ENCODE data around the gene DCK. TPM values are rescaled to one million over a fixed set of nuclear protein-coding genes. Genes with fewer than 3 reads are reported as not detected.

DCK gene
- total RNA-seq, 1 experiment from 2014 or later: 8.0 TPM

DNA sequence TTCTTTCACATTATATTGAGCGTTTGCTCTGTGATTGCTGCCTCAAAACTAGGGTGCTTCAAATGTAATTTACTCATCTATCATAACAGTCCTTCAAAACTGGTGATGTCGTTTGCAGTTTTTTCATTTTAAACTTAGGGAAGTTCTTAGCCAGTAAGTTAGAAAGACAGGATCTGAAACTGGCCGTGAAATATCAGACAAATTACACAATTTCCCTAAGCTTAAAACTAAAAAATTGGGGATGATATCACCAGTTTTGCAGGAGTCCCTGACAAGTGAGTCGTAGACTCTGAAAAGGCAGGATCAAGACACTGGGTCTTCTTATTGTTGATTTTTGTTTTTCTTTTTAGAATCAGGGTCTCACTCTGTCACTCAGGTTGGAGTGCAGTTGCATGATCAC lies 46.5 kb upstream of the DCK start:
- H3K4me1 Mint-ChIP-seq (ENCODE audit: insufficient read depth, unreplicated experiment): peaks cover 6% of the 10 kb centered on the region
- BruUV-seq (replicated peaks): no TSS peak
- ChIA-PET POLR2A (interaction anchor here (0.6 to 1.0 kb wide), 2 partner anchors 52 kb away, joined by 3 to 4 read pairs; no protein-coding TSS in a partner anchor), CTCF (interaction anchor here (0.6 kb wide), 1 partner anchor 11 kb away, joined by 3 read pairs; no protein-coding TSS in a partner anchor)
- no peak overlapping the region for H3K4me3 Mint-ChIP-seq (ENCODE audit: unreplicated experiment)
- no peak overlapping the region for H3K27ac Mint-ChIP-seq (ENCODE audit: low read depth, unreplicated experiment)
- no peaks in the 10 kb centered on the region for H3K27me3 Mint-ChIP-seq (ENCODE audit: insufficient read depth, unreplicated experiment)
- DNase-seq (ENCODE audit: unreplicated experiment): no peak
- no peaks in the 10 kb centered on the region for H3K9me3 Mint-ChIP-seq (ENCODE audit: unreplicated experiment)
- intact Hi-C loops (cut with micrococcal nuclease): no loop called here
- no peaks in the 10 kb centered on the region for H3K36me3 Mint-ChIP-seq (ENCODE audit: insufficient read depth, unreplicated experiment)
- TF ChIP-seq, protein P1, sequence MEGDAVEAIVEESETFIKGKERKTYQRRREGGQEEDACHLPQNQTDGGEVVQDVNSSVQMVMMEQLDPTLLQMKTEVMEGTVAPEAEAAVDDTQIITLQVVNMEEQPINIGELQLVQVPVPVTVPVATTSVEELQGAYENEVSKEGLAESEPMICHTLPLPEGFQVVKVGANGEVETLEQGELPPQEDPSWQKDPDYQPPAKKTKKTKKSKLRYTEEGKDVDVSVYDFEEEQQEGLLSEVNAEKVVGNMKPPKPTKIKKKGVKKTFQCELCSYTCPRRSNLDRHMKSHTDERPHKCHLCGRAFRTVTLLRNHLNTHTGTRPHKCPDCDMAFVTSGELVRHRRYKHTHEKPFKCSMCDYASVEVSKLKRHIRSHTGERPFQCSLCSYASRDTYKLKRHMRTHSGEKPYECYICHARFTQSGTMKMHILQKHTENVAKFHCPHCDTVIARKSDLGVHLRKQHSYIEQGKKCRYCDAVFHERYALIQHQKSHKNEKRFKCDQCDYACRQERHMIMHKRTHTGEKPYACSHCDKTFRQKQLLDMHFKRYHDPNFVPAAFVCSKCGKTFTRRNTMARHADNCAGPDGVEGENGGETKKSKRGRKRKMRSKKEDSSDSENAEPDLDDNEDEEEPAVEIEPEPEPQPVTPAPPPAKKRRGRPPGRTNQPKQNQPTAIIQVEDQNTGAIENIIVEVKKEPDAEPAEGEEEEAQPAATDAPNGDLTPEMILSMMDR (IDR thresholded peaks at IDR 0.05; ENCODE audit: unreplicated experiment): no peak

GRCh38 chr4:70948665-70949260 lies 44.7 kb upstream of the DCK start:
- no peaks in the 10 kb centered on the region for H3K9me3 Mint-ChIP-seq (ENCODE audit: unreplicated experiment)
- no peak overlapping the region for H3K4me3 Mint-ChIP-seq (ENCODE audit: unreplicated experiment)
- ChIA-PET POLR2A (no interaction called here), CTCF (interaction anchor here (0.6 to 1.1 kb wide), 3 partner anchors 8 to 113 kb away, joined by 3 to 4 read pairs (median 3); no protein-coding TSS in a partner anchor)
- no peak for DNase-seq (ENCODE audit: unreplicated experiment)
- intact Hi-C loops (cut with micrococcal nuclease): no loop called here
- H3K4me1 Mint-ChIP-seq (ENCODE audit: insufficient read depth, unreplicated experiment): peaks cover 6% of the 10 kb centered on the region
- no peaks in the 10 kb centered on the region for H3K36me3 Mint-ChIP-seq (ENCODE audit: insufficient read depth, unreplicated experiment)
- no TSS peak for BruUV-seq (replicated peaks)
- H3K27me3 Mint-ChIP-seq (ENCODE audit: insufficient read depth, unreplicated experiment): no peaks in the 10 kb centered on the region
- H3K27ac Mint-ChIP-seq (ENCODE audit: low read depth, unreplicated experiment): no peak overlapping the region
- TF ChIP-seq, protein P1 (IDR thresholded peaks at IDR 0.05; ENCODE audit: unreplicated experiment): no peak

DNA sequence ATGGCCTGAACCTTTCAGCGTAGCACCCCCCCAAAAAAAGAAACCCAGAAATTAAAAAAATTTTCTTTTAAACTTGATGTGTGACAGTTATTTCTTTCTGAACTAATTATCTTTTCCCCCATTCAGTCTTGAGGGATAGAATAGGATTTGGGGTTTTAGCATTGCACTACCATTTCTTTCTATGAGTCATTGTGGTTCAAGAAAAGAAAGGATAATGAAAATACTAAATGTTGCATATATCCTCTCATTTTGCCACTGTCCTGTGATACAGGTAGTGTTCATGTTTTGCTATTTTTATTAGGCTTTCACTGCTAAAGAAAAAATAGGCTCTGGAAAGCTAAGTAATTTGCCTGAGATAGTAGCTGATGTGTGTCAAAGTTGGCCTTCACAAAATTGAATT lies 39.4 kb upstream of the DCK start:
- H3K4me3 Mint-ChIP-seq (ENCODE audit: unreplicated experiment): no peak overlapping the region
- CTCF ChIA-PET: interaction anchor here (0.6 kb wide), 1 partner anchor 16 kb away, joined by 4 read pairs; no protein-coding TSS in a partner anchor
- no peak for DNase-seq (ENCODE audit: unreplicated experiment)
- H3K9me3 Mint-ChIP-seq (ENCODE audit: unreplicated experiment): no peaks in the 10 kb centered on the region
- no peak overlapping the region for H3K27ac Mint-ChIP-seq (ENCODE audit: low read depth, unreplicated experiment)
- H3K36me3 Mint-ChIP-seq (ENCODE audit: insufficient read depth, unreplicated experiment): no peaks in the 10 kb centered on the region
- intact Hi-C loops (cut with micrococcal nuclease): no loop called here
- TF ChIP-seq, protein P1 (IDR thresholded peaks at IDR 0.05; ENCODE audit: unreplicated experiment): no peak
- H3K27me3 Mint-ChIP-seq (ENCODE audit: insufficient read depth, unreplicated experiment): no peaks in the 10 kb centered on the region
- no TSS peak for BruUV-seq (replicated peaks)
- no peaks in the 10 kb centered on the region for H3K4me1 Mint-ChIP-seq (ENCODE audit: insufficient read depth, unreplicated experiment)
- POLR2A ChIA-PET: no interaction called here

DNA sequence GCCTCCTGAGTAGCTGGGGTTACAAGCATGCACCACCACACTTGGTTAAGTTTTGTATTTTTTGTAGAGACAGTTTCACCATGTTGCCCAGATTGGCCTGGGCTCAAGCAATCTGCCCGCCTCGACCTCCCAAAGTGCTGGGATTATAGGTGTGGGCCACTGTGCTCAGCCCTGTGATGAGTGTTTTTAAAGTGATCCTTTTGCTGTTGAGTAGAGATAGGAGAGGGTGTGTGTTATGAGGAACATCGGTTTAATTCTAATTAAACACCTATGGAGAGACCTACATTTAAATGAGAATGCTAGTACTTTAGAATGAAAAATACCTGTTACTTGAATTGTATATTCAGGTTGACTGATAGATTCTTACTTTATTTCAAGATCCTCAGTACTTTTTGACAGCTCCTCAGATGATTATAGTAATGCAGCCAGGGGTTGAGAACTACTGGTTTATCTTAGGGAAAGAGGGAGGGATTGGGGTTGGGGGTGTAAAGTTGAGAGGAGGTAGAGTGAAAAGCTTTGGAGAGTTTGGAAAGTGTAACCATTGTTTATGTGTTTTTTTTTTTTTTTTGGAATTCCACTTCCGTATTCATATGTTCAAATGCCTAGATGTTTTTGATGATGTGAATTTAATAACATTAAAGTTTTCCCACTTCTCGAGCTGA lies 36.8 kb upstream of the DCK start:
- H3K27me3 Mint-ChIP-seq (ENCODE audit: insufficient read depth, unreplicated experiment): no peaks in the 10 kb centered on the region
- ChIA-PET POLR2A (no interaction called here), CTCF (interaction anchor here (0.6 kb wide), 1 partner anchor 54 kb away, joined by 3 read pairs; no protein-coding TSS in a partner anchor)
- DNase-seq (ENCODE audit: unreplicated experiment): no peak
- no TSS peak for BruUV-seq (replicated peaks)
- no peaks in the 10 kb centered on the region for H3K9me3 Mint-ChIP-seq (ENCODE audit: unreplicated experiment)
- TF ChIP-seq, protein P1 (IDR thresholded peaks at IDR 0.05; ENCODE audit: unreplicated experiment): no peak
- no peak overlapping the region for H3K4me3 Mint-ChIP-seq (ENCODE audit: unreplicated experiment)
- peaks cover 12% of the 10 kb centered on the region for H3K36me3 Mint-ChIP-seq (ENCODE audit: insufficient read depth, unreplicated experiment)
- intact Hi-C loops (cut with micrococcal nuclease): no loop called here
- peak overlapping the region; percentile 77 for H3K27ac Mint-ChIP-seq (ENCODE audit: low read depth, unreplicated experiment)
- H3K4me1 Mint-ChIP-seq (ENCODE audit: insufficient read depth, unreplicated experiment): no peaks in the 10 kb centered on the region

All from MCF 10A (cell line).